ENCODE results near the gene CDC45.

The CDC45 gene

DNA sequence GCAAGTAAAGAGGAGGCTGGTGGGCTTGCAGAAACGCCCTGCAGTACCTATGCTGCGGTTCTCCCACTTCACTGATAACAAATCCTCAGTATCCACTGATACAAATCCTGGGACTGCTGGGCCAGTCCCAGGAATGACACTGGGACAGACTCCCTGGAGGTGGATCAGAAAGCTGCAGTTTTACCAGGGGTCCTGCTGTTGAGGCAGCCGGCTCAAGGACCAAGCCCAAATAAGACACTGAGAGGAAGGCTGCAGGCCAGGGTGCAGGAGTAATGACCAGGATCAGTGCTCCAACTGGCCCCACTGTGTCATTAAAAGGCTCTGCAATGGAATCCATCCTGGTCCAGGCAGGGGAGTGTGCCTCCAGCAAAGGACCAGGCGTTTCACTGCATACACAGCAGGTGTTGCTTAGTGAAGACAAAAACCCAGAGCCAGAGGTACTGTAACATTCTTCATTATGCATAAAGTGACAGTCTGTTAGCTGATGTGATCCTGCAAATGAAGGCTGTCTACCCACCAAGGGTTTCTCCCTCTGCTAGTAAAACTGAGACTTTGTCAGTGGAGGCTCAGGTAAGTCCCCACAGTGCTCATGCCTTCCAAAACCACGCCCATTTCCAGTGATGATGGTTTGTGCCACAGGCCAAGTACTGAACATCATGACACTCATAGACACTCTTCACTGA is 30.8 kb upstream of the CDC45 start:
- DNase-seq: no peak

DNA sequence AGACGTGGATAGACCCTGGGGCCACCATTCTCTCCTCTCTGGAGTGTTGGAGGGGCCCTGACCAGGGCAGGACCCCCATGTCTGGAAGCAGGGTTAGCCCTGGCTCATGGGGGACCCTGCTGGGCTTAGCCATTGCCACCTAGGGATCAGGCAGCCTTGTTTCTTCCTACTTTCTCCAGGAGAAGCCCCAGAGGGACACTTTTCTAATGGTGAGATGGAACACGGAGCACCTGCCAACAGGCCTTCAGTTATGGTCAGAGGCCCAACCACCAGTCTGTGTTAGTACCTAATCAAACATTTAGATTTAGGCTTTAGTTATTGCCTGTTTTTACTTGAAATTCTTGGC is 30.3 kb upstream of the CDC45 start:
- no peak for DNase-seq

DNA sequence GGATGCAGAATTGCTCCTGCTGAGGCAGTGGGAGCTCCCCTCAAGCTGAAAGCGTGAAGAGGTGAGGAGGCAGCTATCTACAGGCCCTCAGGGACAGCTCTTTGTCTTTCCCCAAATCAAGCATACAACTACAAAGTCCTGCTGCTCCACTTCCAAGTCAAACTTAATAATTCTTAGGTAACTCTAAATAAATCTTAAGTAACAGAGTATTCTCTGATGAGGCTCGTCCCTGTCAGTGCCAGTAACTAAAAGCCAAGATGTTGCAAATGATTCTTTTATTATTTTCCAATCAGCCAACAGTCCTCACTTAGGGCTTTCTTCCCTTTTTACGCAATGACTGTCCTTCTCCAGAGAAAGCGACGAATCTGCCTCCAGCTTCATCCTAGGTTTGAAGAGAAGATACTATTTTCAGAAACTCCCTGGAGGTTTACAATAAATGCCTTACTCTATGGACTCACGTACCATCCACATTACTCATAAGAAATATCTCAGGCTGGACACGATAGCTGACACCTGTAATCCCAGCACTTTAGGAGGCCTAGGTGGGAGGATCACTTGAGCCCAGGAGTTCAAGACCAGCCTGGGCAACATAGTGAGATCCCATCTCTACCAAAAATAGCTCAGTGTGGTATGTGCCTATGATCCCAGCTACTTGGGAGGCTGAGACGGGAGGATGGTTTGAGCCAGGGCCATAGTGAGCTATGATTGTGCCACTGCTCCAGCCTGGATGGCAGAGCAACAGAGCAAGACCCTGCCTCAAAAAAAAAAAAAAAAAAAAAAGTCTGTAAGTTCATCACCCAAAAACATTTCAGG is 29.2 kb upstream of the CDC45 start:
- no peak for DNase-seq

- DNase-seq: no peak
These were observed 28.1 kb upstream of the CDC45 start for GRCh38 chr22:19451570-19451969.

- no peak for DNase-seq
These were observed 26.0 kb upstream of the CDC45 start for GRCh38 chr22:19453718-19454117.

- no peak for DNase-seq
These were observed 25.6 kb upstream of the CDC45 start for GRCh38 chr22:19454156-19454555.

DNA sequence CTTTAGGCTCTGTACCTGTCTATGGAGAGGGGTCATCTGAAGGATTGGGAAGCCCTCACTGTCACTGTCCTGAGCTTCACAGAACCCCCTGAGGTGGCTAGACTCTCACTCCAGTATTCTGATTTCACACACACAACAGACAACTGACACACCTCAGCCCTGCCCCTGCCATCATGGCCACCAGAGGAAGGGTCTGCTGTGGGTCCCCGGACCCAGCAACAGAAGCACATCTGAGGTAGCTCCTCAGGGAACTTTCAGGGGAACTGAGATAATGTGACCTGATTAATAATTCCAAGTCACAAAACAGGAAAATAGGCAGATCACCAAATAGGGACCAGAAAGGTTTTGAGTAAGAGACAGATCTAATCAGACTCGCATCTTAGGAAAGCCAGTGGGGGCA is 24.7 kb upstream of the CDC45 start:
- DNase-seq: no peak

GRCh38 chr22:19455585-19456370 is 23.9 kb upstream of the CDC45 start:
- DNase-seq: no peak

DNA sequence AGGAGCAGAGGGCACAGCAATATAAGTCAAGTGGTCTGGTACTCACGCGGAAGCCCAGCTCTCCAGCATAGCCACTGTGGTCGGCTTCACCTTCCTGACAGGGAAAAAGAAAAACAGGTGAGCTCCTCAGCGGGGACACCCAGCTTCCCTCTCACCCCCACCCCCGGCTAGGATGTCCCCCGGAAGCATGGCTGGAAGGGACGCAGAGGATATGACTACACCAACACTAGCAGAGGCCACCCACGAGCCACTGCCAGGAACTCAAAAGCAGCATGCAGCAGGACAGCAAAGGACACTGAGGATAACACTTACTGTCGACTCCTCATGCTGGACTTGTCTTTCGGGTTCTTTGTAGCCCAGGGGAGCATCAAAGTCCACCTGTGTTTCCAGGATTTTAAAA is 23.2 kb upstream of the CDC45 start:
- DNase-seq: no peak

- no peak for DNase-seq
These were observed 21.8 kb upstream of the CDC45 start for GRCh38 chr22:19457828-19458428.

DNA sequence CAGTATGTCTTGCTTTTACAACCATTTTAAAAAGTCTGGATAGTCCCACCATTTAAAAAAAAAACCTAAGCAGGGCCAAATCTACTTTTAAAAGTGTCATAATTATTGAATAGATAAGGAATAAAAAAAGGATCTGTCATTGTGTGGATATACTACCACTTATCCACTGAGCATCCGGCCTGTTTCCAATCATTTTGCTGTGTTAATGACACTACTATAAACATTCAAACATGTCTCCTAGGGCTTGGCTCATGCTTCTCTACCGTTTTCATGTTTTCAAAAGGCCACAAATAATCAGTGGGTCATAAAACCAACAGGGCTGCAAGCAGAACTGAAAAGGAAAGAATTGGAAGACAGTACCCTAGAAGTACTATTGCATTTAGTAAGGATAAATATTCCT is 19.7 kb upstream of the CDC45 start:
- DNase-seq: no peak

DNA sequence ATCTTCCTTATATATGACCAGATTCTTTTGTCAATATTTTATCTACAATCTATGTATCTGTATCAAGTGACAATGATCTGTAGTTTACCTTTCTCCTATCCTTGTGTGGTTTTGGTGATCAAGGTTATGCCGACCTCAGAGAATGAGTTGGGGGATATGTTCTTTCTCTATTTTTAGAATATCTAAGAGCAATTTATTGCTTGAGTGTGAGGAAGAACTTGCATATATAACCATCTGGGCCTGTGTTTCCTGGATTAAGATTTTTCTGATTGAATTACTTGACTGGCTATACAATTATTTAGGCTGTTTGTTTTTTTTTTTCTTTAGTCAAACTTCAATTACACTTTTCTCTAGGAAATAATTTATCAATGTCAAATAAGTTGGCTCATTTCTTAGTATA is 18.2 kb upstream of the CDC45 start:
- no peak for DNase-seq

DNA sequence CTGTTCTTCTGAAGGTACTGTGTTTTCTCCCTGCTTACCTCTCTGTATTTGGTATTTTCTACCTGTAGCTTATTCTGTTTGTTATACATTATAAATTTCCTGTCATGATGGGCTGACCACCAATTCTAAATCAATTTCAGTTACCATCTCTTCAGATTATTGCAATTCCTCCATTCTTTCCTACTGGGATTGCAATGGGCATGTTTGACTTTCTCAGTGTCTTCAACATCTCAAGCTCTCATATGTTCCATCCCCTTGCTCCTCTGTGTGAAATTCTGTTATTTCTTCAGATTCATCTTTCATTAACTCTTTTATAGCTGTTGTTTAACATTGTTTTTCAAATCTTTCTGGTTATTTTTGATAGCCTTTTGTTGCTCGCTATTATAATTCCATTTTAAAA is 16.7 kb upstream of the CDC45 start:
- no peak for DNase-seq

GRCh38 chr22:19463491-19464469 is 15.9 kb upstream of the CDC45 start:
- no peak for DNase-seq

- DNase-seq: no peak
These were observed 15.2 kb upstream of the CDC45 start for GRCh38 chr22:19464546-19464945.

- DNase-seq: no peak
These were observed 14.7 kb upstream of the CDC45 start for GRCh38 chr22:19464975-19465374.

GRCh38 chr22:19466126-19466716 is 13.5 kb upstream of the CDC45 start:
- no peak for DNase-seq

DNA sequence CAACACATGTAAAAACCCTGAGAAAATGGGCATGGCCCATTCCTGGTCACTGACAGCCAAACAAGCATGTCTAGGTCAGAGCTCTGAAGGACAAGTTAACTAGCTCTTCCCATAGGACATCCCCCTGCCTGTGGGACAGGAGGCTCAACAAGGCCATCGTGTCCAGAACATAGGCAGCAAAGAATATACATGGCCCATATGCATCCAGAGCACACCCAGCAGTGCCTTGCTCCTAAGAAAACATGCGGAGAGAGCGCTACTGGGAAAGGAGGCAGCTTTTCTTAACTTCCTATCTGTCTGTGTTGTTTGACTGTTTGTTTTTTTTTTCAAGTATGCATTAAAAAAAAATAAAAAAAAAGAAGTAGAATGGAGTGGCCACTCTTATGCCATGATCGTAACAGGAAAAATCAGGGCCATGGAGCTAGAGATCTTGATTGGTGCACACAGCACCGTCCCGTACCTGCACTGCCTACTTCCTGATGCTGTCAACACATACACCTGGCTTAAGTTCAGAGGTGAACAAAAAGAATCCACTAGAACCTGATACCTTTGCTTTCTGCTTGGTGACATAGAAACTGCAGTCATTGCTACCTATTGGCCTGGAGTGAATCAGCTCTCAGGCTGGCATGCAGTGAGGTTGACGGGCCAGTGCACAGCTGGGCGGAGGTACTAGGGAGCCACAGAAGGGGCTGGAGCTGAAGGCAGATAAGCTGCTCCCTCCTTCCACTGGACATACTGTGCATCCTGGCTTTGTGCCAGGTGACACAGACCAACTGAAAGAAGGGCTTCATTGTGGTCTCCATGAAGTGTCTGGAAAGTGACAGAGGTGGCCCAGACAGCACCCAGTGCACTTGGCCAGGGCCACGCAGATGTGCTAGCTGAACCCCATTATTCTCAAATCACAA is 12.6 kb upstream of the CDC45 start:
- DNase-seq: no peak

- DNase-seq: no peak
These were observed 11.8 kb upstream of the CDC45 start for GRCh38 chr22:19467912-19468311.

DNA sequence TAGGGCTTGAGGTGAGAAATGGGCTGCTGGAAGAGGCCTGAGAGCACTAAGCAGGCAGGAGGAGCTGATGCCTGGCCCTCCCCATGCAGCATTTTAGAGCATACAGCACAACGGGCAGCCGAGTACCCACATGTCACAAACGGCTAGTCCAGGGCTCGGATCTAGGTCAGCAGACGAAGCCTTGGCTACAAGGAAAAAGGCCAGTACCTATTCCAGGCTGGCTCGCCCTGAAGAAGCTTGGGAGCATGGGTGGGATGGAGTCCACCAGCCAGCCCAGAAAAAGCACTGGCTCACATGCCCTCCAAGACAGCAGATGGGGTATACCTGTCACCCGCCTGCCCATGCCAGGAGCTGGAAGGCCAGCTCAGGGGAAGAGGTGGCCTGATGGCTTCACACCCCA is 10.3 kb upstream of the CDC45 start:
- DNase-seq: no peak

DNA sequence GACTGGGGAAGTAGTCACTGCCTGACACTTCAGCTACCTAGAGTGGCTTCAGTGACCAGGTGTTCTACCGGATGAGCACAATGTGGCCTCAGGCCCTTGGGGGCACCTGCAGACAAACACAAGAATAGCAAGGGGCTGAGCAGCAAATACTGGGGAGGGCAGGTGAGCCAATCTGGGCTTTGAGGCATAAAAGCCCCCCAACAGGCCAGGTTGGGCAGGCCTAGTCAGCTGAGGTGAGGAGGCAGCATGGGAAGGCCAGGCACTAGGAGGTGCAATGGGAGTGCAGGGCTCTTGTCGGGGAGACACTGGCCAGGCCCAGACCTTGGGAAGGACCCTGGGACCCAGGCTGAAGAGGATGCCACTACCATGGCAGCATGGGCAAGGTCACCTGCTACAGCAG is 9.7 kb upstream of the CDC45 start:
- DNase-seq: no peak

All from NCI-H510A (cell line).